HCT116 (cell line): ENCODE measurements around the gene IREB2.

Experiments
- EZH2 ChIP-seq: fragments of 200-600 bp; sonication (generic); IDR thresholded peaks from 2 replicates; pipeline ENCODE4 v1.6.1; 2017; ENCODE audit warnings: antibody characterized with exemption, mixed run types
- EZH2phosphoT487 ChIP-seq: fragments of 200-600 bp; IDR thresholded peaks from 2 replicates; pipeline ENCODE4 v1.6.1; 2018; ENCODE audit warnings: antibody characterized with exemption, borderline replicate concordance
- JUND ChIP-seq: IDR thresholded peaks from 2 replicates; pipeline ENCODE4 v1.6.1; 2012
- POLR2A ChIP-seq: IDR thresholded peaks from 2 replicates; pipeline ENCODE4 v1.7.0; 2011; ENCODE audit warnings: borderline replicate concordance; ENCODE audit not compliant: insufficient read depth, insufficient read length; ENCODE audit errors: extremely low read depth
- POLR2AphosphoS5 ChIP-seq: IDR thresholded peaks from 2 replicates; pipeline ENCODE4 v1.6.1; 2011; ENCODE audit warnings: mild to moderate bottlenecking, low read depth, low read length, moderate library complexity
- RAD21 ChIP-seq: IDR thresholded peaks from 2 replicates; pipeline ENCODE4 v1.6.1; 2012; ENCODE audit warnings: low read depth, mild to moderate bottlenecking
- SP1 ChIP-seq: IDR thresholded peaks from 2 replicates; pipeline ENCODE4 v1.6.1; 2012; ENCODE audit warnings: low read depth
- TCF7L2 ChIP-seq: IDR thresholded peaks from 2 replicates; pipeline ENCODE4 v1.7.0; 2011; ENCODE audit warnings: borderline replicate concordance, inconsistent platforms; ENCODE audit not compliant: insufficient read depth, insufficient read length; ENCODE audit errors: extremely low read depth
- YY1 ChIP-seq: IDR thresholded peaks from 2 replicates; pipeline ENCODE4 v1.6.1; 2011; ENCODE audit warnings: low read length, low read depth, moderate library complexity, mild to moderate bottlenecking; ENCODE audit not compliant: insufficient replicate concordance; ENCODE audit errors: extremely low read depth
- ZNF274 ChIP-seq: fragments of 200-500 bp; sonication (Bioruptor generic); IDR thresholded peaks from 2 replicates; pipeline ENCODE4 v1.6.1; 2014; ENCODE audit warnings: mild to moderate bottlenecking, low read depth, low read length, inconsistent platforms
- TF ChIP-seq, protein P1 (sequence below), 3 experiments: fragments of 200-600 bp in 1 of 3; sonication (generic) in 1 of 3; IDR thresholded peaks in 2 of 3; conservative IDR thresholded peaks in 1 of 3; 2 replicates each; pipeline ENCODE4 v1.5.1; 2012 to 2017; ENCODE audit warnings: low read depth in 2 of 3, low read length in 2 of 3, antibody characterized with exemption in 1 of 3, borderline replicate concordance in 1 of 3, control low read depth in 1 of 3, mild to moderate bottlenecking in 1 of 3, mixed read lengths in 1 of 3, mixed run types in 1 of 3, moderate library complexity in 1 of 3; ENCODE audit not compliant: insufficient read depth in 1 of 3
- TF ChIP-seq, protein P2 (sequence below): IDR thresholded peaks from 2 replicates; pipeline ENCODE4 v1.6.1; 2011; ENCODE audit warnings: mild to moderate bottlenecking, low read length, moderate library complexity; ENCODE audit not compliant: insufficient replicate concordance; ENCODE audit errors: extremely low read depth

DNA sequence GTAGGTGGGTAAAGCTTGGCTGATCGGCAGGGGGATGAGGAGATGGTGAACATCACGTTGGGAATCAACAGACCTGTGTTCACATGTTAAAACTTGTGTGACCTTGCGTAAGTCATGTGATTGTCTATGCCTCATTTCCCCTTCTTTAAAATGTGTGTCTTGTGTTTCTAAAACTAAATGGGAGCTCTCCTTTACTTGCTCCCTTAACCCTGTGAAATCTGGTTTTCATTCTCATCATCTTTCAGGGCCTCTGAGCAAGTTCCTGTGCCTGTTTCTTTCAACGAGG lies 29.7 kb upstream of the IREB2 start:
- TF ChIP-seq, protein P1, sequence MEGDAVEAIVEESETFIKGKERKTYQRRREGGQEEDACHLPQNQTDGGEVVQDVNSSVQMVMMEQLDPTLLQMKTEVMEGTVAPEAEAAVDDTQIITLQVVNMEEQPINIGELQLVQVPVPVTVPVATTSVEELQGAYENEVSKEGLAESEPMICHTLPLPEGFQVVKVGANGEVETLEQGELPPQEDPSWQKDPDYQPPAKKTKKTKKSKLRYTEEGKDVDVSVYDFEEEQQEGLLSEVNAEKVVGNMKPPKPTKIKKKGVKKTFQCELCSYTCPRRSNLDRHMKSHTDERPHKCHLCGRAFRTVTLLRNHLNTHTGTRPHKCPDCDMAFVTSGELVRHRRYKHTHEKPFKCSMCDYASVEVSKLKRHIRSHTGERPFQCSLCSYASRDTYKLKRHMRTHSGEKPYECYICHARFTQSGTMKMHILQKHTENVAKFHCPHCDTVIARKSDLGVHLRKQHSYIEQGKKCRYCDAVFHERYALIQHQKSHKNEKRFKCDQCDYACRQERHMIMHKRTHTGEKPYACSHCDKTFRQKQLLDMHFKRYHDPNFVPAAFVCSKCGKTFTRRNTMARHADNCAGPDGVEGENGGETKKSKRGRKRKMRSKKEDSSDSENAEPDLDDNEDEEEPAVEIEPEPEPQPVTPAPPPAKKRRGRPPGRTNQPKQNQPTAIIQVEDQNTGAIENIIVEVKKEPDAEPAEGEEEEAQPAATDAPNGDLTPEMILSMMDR (IDR thresholded peaks at IDR 0.05 in 2 of 3, conservative IDR thresholded peaks at IDR 0.05 in 1 of 3; ENCODE audit: borderline replicate concordance in 1 of 3, insufficient read depth in 1 of 3, low read depth in 2 of 3, low read length in 2 of 3), result no peak
- TF ChIP-seq TCF7L2, result no peak
- no peak for TF ChIP-seq ZNF274
- no peak for TF ChIP-seq EZH2
- no peak for TF ChIP-seq POLR2A
- no peak for TF ChIP-seq JUND
- TF ChIP-seq POLR2AphosphoS5, result no peak
- TF ChIP-seq RAD21, result no peak
- TF ChIP-seq, protein P2, sequence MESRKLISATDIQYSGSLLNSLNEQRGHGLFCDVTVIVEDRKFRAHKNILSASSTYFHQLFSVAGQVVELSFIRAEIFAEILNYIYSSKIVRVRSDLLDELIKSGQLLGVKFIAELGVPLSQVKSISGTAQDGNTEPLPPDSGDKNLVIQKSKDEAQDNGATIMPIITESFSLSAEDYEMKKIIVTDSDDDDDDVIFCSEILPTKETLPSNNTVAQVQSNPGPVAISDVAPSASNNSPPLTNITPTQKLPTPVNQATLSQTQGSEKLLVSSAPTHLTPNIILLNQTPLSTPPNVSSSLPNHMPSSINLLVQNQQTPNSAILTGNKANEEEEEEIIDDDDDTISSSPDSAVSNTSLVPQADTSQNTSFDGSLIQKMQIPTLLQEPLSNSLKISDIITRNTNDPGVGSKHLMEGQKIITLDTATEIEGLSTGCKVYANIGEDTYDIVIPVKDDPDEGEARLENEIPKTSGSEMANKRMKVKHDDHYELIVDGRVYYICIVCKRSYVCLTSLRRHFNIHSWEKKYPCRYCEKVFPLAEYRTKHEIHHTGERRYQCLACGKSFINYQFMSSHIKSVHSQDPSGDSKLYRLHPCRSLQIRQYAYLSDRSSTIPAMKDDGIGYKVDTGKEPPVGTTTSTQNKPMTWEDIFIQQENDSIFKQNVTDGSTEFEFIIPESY, result no peak
- TF ChIP-seq EZH2phosphoT487, result no peak
- no peak for TF ChIP-seq YY1
- TF ChIP-seq SP1, result no peak
